Adrenal gland (tissue), 12 donors: ENCODE measurements around the gene CHMP5. TPM values are rescaled to one million over a fixed set of nuclear protein-coding genes. Genes with fewer than 3 reads are reported as not detected.
A peak's percentile ranks its signal among the peaks of the same experiment; 100 is the strongest.

ENCODE experiments used
- DNase-seq, 7 donors: peaks; one replicate each; pipeline ENCODE4 v3.0.0-alpha.2; 2019 to 2020
- H3K27ac ChIP-seq, 5 donors: fragments of 200-600 bp; sonication (generic) in 4 of 5; 1 replicate in 3 of 5; 2 replicates in 2 of 5; pipeline versions ENCODE4 v1.5.1 to v1.8.0; 2016 to 2020; ENCODE audit warnings: mild to moderate bottlenecking in 1 of 5
- H3K27me3 ChIP-seq: fragments of 200-600 bp; 2 replicates; pipeline ENCODE4 v1.8.0; 2021
- H3K36me3 ChIP-seq, 2 donors: fragments of 200-600 bp; replicated peaks in 1 of 2; 1 replicate in 1 of 2; 2 replicates in 1 of 2; pipeline versions ENCODE4 v1.5.1 to v1.8.0; 2018 to 2022
- H3K4me1 ChIP-seq, 2 donors: fragments of 200-600 bp; replicated peaks in 1 of 2; 1 replicate in 1 of 2; 2 replicates in 1 of 2; pipeline versions ENCODE4 v1.5.1 to v1.8.0; 2018 to 2021
- H3K4me3 ChIP-seq, 4 donors: fragments of 200-600 bp; sonication (generic) in 3 of 4; one replicate each; pipeline ENCODE4 v1.5.1; 2016 to 2018
- H3K9me3 ChIP-seq, 3 donors: fragments of 200-600 bp; sonication (generic) in 1 of 3; replicated peaks in 1 of 3; 1 replicate in 2 of 3; 2 replicates in 1 of 3; pipeline versions ENCODE4 v1.5.1 to v1.8.0; 2016 to 2021
- POLR2A ChIP-seq, 2 donors: fragments of 450-650 bp; IDR thresholded peaks; one replicate each; pipeline ENCODE4 v1.6.1; 2017; ENCODE audit warnings: antibody characterized with exemption in 2 of 2, mild to moderate bottlenecking in 2 of 2, moderate library complexity in 1 of 2
- WGBS, 4 donors: extraction: QIAGEN DNeasy Blood & Tissue Kit in 2 of 4; methylation state at CpG; one replicate each; pipeline versions ENCODE4 v1.1.5 to v1.1.7; 2013 to 2017; 5-methylcytosine and 5-hydroxymethylcytosine counted together
- intact Hi-C, 2 donors: fragments of 100-400 bp; cut with DNase I; formaldehyde crosslinking; loops; one replicate each; pipeline versions ENCODE4 v1.14.1 to v1.15.0; 2022 to 2023
- polyA plus RNA-seq, 3 donors: library from polyadenylated mRNA; stranded (reverse); fragments of 200-250 nt in 2 of 3; fragments of 350-450 nt in 1 of 3; fragmentation: Illumina TruSeq in 1 of 3; extraction: RNeasy Lipid Tissue Mini Kit (QIAGEN cat#74804) in 1 of 3; gene quantifications; one replicate each; pipeline ENCODE4 v1.2.3, GENCODE V29; 2013 to 2014
- total RNA-seq, 9 donors: library from RNA; depleted of rRNA in 4 of 9; stranded (reverse); fragments of >200 nt in 4 of 9; fragments of 120-200 nt in 1 of 9; fragmentation: NEBNext Ultra II Directional in 1 of 9; extraction: Animal tissue kit (Norgen Biotek cat#: 25700) in 1 of 9; gene quantifications; one replicate each; pipeline versions ENCODE4 v1.1.0 to v1.2.4, GENCODE V29; 2013 to 2023
- TF ChIP-seq, protein P1 (sequence below), 6 experiments: fragments of 450-650 bp in 4 of 6; fragments of 200-600 bp in 2 of 6; sonication (generic) in 1 of 6; IDR thresholded peaks; 1 replicate in 5 of 6; 2 replicates in 1 of 6; pipeline versions ENCODE4 v1.5.1 to v1.8.0; 2016 to 2021; ENCODE audit warnings: antibody characterized with exemption in 6 of 6, mild to moderate bottlenecking in 2 of 6, moderate library complexity in 1 of 6
- donor health status: healthy with polysubstance abuse.
- donor health status: Bipolar disorder and iron deficiency.
- donor health status: DM: yes; HTN: yes; CAD: no.
- donor health status: DM: no; HTN: no; CAD: no.
- donor health status: DM: no; HTN: no; CAD: no.
- donor health status: DM: yes; HTN: yes; CAD: no.

Gene CHMP5
- total and polyA plus RNA-seq, 12 donors = 35.6 to 114 (median 64.3) TPM

- peak in 1 of 7 donors; percentile 7 for DNase-seq
- H3K27me3 ChIP-seq = no peaks in the 10 kb centered on the region
- no peak for TF ChIP-seq POLR2A (IDR thresholded peaks at IDR 0.05)
- TF ChIP-seq, protein P1, sequence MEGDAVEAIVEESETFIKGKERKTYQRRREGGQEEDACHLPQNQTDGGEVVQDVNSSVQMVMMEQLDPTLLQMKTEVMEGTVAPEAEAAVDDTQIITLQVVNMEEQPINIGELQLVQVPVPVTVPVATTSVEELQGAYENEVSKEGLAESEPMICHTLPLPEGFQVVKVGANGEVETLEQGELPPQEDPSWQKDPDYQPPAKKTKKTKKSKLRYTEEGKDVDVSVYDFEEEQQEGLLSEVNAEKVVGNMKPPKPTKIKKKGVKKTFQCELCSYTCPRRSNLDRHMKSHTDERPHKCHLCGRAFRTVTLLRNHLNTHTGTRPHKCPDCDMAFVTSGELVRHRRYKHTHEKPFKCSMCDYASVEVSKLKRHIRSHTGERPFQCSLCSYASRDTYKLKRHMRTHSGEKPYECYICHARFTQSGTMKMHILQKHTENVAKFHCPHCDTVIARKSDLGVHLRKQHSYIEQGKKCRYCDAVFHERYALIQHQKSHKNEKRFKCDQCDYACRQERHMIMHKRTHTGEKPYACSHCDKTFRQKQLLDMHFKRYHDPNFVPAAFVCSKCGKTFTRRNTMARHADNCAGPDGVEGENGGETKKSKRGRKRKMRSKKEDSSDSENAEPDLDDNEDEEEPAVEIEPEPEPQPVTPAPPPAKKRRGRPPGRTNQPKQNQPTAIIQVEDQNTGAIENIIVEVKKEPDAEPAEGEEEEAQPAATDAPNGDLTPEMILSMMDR (IDR thresholded peaks at IDR 0.05) = no peak
- peaks cover 13 to 30% of the 10 kb centered on the region in 2 donors for H3K4me1 ChIP-seq
- peak overlapping the region in 2 of 5 donors; percentile 99 to 100 for H3K27ac ChIP-seq
- 51 to 85% (median 82%) methylated on average over 2 to 4 of the region's 4 CpGs for WGBS, 4 donors
- intact Hi-C loops = loop anchor here in 1 of 2 donors (10.0 kb wide), 1 partner anchor 177 kb away; no protein-coding TSS in a partner anchor
- H3K4me3 ChIP-seq = no peak overlapping the region
- H3K9me3 ChIP-seq = no peaks in the 10 kb centered on the region
- H3K36me3 ChIP-seq = peaks cover 0 to 7% of the 10 kb centered on the region in 2 donors
Observed at GRCh38 chr9:33288235-33288634, 23.4 kb downstream of the CHMP5 start.

- intact Hi-C loops = loop anchor here in 1 of 2 donors (10.0 kb wide), 1 partner anchor 176 kb away; no protein-coding TSS in a partner anchor
- H3K4me1 ChIP-seq = peaks cover 13 to 36% of the 10 kb centered on the region in 2 donors
- H3K9me3 ChIP-seq = no peaks in the 10 kb centered on the region
- peak overlapping the region in 1 of 4 donors; percentile 66 for H3K4me3 ChIP-seq
- H3K27me3 ChIP-seq = no peaks in the 10 kb centered on the region
- WGBS, 4 donors = 79 to 84% (median 82%) methylated on average over 1 to 14 of the region's 14 CpGs
- TF ChIP-seq, protein P1 (IDR thresholded peaks at IDR 0.05) = no peak
- no peak for TF ChIP-seq POLR2A (IDR thresholded peaks at IDR 0.05)
- peak in 4 of 7 donors; percentile 14 to 57 (median 29) for DNase-seq
- no peaks in the 10 kb centered on the region for H3K36me3 ChIP-seq
- H3K27ac ChIP-seq = peak overlapping the region in 4 of 5 donors; percentile 97 to 100 (median 100)
Observed at GRCh38 chr9:33288828-33289483, 24.1 kb downstream of the CHMP5 start.

DNA sequence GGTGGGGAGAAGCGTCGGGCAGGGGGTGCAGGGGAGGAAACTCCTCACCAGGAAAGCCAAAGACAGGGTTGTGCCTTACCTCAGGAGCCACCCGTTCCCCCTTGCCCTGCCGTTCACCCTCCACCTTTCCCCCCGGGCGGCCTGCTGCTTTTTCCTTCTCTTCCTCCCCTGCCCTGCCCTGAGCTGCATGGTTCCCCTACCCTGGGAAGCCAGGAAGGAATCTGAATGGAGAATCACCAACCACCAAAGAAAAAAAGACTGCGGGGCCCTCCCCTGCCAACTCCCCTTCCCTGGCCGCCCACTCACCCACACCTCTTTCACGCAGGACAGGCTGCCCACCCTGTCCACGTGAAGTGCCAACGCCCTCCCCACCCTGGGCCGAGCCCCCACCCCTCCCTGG is 24.6 kb downstream of the CHMP5 start:
- Histone ChIP-seq H3K27ac (peak overlapping the region; percentile 97 to 100 (median 99)), H3K27me3 (no peaks in the 10 kb centered on the region), H3K4me1 (peaks cover 13 to 36% of the 10 kb centered on the region in 2 donors), H3K4me3 (peak overlapping the region in 2 of 4 donors; percentile 66 to 82), H3K9me3 (no peaks in the 10 kb centered on the region), H3K36me3 (peaks cover 0 to 4% of the 10 kb centered on the region in 2 donors)
- no peak for TF ChIP-seq POLR2A (IDR thresholded peaks at IDR 0.05)
- TF ChIP-seq, protein P1 (IDR thresholded peaks at IDR 0.05) = no peak
- WGBS, 4 donors = 6 to 13% (median 9%) methylated on average over 5 to 12 of the region's 12 CpGs
- intact Hi-C loops = loop anchor here in 1 of 2 donors (10.0 kb wide), 1 partner anchor 175 kb away; no protein-coding TSS in a partner anchor
- DNase-seq = peak; percentile 13 to 59 (median 31)

GRCh38 chr9:33289936-33290246 is 25.0 kb downstream of the CHMP5 start:
- Histone ChIP-seq H3K4me3 (peak overlapping the region in 3 of 4 donors; percentile 1 to 82 (median 66)), H3K9me3 (no peaks in the 10 kb centered on the region), H3K36me3 (peaks cover 0 to 8% of the 10 kb centered on the region in 2 donors), H3K27ac (peak overlapping the region; percentile 97 to 100 (median 99)), H3K4me1 (peaks cover 13 to 36% of the 10 kb centered on the region in 2 donors), H3K27me3 (no peaks in the 10 kb centered on the region)
- DNase-seq = no peak
- TF ChIP-seq, protein P1 (IDR thresholded peaks at IDR 0.05) = no peak
- no peak for TF ChIP-seq POLR2A (IDR thresholded peaks at IDR 0.05)
- WGBS, 4 donors = 0 to 2% (median 0%) methylated on average over 14 of the region's 14 CpGs
- intact Hi-C loops = loop anchor here (10.0 kb wide), 2 partner anchors 55 to 175 kb away; no protein-coding TSS in a partner anchor
